GM19025 (cell line): ENCODE data around the gene TCF3.
"Not testable (repeated sequence)": the region's sequence is repeated elsewhere in the genome, so short reads cannot be mapped to it uniquely, and the experiment has no call there.

Experiments
- ATAC-seq: cut with Tn5 transposase; IDR thresholded peaks from one replicate; pipeline ENCODE4 v1.9.1; 2021; ENCODE audit warnings: mild to moderate bottlenecking, low read depth, moderate library complexity; ENCODE audit not compliant: unreplicated experiment

TCF3 gene

GRCh38 chr19:1652471-1653299, at the start of gene TCF3:
Gene TCF3 (minus strand): TSS chr19:1652615. CDS start chr19:1650248, 2,367 bp downstream.
- peak; percentile 65 for ATAC-seq

DNA sequence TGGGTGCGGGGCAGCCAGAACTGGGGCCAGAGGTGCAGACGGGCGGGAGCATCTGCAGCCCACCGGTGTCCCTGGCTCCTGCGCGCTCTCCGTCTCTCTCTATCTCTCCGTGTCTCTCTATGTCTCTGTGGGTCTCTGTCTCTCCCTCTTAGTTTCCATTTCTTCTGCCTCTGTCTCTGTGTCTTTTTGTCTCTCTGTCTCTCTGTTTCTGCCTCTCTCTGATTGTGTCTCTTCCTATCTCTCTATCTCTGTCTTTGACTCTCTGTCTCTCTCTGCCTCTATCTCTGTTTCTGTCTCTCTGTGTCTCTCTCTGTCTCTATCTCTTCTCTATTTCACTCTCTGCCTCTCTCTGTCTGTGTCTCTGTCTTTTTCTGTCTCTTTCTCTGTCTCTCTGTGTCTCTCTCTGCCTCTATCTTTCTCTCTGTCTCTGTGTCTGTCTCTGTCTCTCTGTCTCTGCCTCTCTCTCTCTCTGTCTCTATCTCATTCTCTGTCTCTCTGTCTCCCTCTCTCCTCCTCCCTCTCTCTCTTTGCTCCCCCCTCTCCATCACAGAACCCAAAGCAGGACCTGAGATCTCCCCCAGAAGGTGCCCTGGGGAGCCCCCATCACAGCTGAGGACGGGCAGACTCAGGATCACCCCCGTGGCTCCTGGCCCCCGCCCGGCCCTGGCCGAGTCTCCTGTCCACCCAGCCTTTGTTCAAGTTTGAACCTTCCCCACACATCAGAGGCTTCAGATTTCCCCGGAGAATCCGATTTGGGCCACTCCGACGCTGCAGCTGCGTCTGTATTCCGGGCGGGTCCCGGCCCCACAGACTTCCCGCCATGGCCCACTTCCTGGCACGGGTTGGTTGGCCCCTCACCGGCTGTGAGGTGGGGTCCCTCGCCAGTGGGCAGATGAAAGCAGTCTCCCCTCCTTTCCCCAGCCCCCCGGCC, 48.6 kb upstream of the TCF3 start:
- ATAC-seq: no peak

GRCh38 chr19:1699998-1700732, 47.8 kb upstream of the TCF3 start:
- no peak for ATAC-seq

DNA sequence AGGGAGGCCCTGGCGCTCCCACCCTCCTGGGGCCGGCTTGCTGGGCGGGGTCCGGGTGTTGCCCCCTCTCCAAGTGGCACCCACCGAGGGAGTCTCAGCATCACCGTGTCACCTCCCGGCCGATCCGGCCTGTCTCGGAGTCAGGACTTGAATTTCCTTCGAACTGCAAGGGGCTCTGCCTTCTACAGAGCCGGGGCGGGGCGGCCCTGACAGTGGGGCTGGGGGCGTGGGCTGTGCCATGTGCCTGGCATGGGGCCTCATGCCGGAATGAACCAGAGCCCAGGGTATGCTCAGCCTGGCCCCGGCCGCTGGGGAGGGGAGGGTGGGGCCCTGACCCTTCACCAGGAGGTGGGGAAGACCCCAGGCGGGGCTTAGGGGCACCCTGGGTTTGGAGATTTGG, 47.0 kb upstream of the TCF3 start:
- ATAC-seq: no peak

DNA sequence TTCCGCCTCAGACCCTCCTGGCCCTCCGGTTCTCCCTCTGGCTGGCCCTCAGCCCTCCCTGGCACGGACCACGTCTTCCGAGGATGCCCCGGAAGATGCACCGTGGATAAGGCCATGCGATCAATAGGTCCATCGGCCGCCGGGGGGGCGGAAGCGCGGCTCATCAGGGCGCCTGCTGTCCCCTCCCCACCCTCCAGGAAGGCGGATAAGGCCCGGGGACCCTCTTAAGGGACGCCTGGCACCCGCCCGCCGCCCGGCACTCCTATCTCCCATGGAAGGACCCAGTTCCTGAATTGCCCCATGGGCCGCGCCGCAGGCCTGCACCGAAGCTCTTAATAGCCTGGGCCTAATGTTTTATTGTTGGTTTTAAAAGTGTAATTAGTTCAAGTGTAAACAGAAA, 46.2 kb upstream of the TCF3 start:
- no peak for ATAC-seq

- not testable (repeated sequence) for ATAC-seq
These were observed 43.1 kb upstream of the TCF3 start for GRCh38 chr19:1695481-1695880.

GRCh38 chr19:1691589-1692290, 39.3 kb upstream of the TCF3 start:
- ATAC-seq: no peak

DNA sequence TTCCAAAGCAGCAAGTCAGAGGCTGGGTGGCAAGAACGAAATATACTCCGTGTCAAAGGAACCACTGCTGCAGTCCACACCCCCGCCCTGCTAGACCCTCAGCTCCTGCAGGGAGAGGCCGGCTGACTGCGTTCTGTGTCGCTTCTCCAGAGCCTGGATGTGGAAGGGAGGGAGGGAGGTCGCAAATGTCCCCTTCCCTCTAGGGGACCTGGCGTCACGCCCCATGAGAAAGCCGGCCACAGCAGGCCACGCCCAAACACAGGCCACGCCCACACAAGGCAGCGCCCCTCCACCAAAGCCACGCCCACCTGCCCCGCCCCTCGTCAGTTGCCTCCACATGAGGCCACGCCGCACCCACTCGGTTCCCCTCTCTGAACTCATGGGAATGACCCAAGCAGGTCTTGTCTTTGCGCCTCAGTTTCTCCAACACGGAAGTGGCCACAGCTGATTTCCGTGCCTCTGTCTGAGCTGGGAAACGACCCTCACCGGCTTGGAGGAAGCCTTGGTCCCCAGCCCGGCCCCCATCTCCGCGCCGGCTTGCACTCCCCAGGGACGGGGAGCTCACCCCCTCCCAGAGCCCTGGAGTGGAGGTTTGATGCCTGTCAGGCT, 38.4 kb upstream of the TCF3 start:
- no peak for ATAC-seq

DNA sequence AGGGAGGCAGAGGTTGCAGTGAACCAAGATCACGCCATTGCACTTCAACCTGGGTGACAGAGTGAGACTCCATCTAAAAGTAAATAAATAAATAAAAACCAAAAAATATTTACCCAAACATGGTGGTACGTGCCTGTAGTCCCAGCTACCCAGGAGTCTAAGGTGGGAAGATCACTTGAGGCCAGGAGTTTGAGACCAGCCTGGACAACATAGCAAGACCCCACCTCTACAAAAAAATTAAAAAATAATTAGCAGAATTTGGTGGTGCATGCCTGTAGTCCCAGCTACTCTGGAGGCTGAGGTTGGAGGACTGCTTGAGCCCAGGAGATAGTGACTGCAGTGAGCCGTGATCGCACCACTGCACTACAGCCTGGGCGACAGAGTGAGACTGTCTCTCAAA, 33.4 kb upstream of the TCF3 start:
- ATAC-seq: not testable (repeated sequence)

GRCh38 chr19:1685046-1685445, 32.6 kb upstream of the TCF3 start:
- ATAC-seq: no peak

- ATAC-seq: no peak
These were observed 32.1 kb upstream of the TCF3 start for GRCh38 chr19:1684573-1684912.

- ATAC-seq: no peak
These were observed 31.6 kb upstream of the TCF3 start for GRCh38 chr19:1683869-1684572.

DNA sequence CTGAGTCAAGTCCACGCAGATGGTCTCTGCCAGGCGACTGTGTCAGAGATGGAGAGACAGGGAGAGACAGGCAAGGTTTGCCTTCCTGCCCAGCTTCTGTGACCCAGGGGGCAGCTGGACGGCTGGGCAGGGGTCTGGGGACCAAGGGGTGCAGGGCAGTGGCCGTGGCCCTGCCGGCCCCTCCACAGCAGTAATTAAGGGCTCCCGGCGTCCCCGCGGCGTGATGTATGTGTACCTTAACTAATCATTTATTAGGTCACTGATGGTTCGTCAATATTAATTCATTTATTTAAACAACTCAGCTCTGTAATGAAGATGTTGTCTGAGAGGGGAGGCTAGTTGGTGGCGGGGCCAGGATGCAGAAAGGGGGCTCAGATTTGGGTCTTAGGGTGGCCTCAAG, 28.6 kb upstream of the TCF3 start:
- ATAC-seq: no peak

DNA sequence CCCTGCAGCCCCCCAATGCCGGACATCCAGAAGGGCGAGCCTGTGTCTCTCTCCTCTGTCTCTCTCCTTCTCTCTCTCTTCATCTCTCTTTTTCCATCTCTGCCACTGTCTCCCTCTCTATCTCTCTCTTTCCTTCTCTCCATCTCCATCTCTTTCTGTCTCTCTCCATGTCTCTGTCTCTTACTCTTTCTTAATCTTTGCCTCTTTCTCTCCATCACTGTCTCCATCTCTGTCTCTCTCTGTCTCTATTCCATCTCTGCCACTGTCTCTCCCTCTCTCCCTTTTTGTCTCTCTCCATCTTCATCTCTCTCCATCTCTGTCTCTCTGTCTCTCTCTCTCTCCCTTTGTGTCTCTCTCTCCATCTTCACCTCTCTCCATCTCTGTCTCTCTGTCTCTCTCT, 25.7 kb upstream of the TCF3 start:
- no peak for ATAC-seq

GRCh38 chr19:1676351-1677266, 24.2 kb upstream of the TCF3 start:
- no peak for ATAC-seq

DNA sequence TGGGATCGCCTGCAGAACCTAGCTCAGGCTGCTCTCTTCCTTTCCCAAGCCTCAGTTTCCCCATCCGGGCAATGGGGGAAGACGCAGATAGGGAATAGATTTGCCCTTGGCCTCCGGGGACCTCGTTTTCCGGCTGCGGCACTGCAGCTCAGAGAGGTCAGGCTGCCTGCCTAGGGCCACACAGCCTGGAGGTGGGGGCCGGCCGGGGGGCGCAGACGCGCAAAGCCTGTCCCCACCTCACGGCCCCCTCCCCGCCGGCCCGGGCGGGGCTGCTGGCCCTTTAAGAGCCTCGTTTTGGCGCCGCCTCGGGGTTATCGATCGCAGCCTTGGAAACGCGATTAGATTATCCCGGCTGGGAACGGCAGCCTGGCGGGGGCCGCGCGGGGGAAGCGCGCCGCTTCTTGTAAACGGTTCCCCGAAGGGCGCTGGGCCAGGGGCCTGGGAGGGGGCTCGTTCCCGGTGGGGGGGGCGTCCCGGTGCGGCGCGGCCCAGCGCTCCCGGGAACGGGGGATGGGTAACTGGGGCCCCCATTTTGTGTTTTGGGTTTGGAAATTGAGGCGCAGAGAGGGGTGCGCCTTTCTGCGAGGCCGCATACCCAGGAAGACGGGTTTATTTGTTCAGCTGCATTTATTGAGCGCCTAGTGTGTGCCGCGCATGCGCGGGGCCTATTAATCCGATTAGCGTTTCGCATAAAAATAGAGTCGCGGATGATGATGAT, 23.4 kb upstream of the TCF3 start:
- no peak for ATAC-seq

DNA sequence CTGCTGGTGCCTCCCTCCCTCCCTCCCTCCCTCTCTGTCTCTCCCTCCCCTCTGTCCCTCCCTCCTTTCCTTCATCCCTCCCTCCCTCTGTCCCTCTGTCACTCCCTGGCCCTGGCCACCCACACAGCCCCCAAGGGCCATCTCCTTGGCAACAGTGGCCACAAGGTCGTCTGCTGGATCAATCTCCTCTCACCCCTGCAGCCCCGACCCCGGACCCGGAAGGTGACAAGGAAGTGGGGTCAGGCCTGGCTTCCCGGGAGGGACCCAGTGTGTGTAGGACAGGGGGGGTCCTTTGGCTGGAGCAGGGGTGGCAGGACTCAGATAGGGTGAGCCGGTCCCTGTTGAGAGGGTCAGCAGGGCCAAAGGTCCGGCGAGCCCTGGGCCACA, 21.9 kb upstream of the TCF3 start:
- ATAC-seq: no peak
